IMR-90 (cell line): Measurements from ENCODE around the gene AUTS2.

Experiments used
- BHLHE40 ChIP-seq: fragments of 150-350 bp; IDR thresholded peaks from 2 replicates; pipeline ENCODE4 v1.6.1; 2016; ENCODE audit warnings: mild to moderate bottlenecking, low read depth, low read length
- MXI1 ChIP-seq: IDR thresholded peaks from 2 replicates; pipeline ENCODE4 v1.6.1; 2012; ENCODE audit warnings: low read depth, mild to moderate bottlenecking, low read length, moderate library complexity, borderline replicate concordance
- NFE2L2 ChIP-seq: fragments of 150-350 bp; IDR thresholded peaks from 2 replicates; pipeline ENCODE4 v1.6.1; 2016; ENCODE audit warnings: low read depth, mild to moderate bottlenecking, low read length
- POLR2A ChIP-seq: IDR thresholded peaks from 2 replicates; pipeline ENCODE4 v1.6.1; 2012; ENCODE audit warnings: mild to moderate bottlenecking, low read depth, low read length
- RAD21 ChIP-seq: IDR thresholded peaks from 2 replicates; pipeline ENCODE4 v1.6.1; 2012; ENCODE audit warnings: low read length, improper control_type of control experiment
- RCOR1 ChIP-seq: IDR thresholded peaks from 2 replicates; pipeline ENCODE4 v1.6.1; 2012; ENCODE audit warnings: mild to moderate bottlenecking, low read length, improper control_type of control experiment; ENCODE audit not compliant: insufficient replicate concordance
- RFX5 ChIP-seq: IDR thresholded peaks from 2 replicates; pipeline ENCODE4 v1.8.0; 2012; ENCODE audit warnings: low read depth, mild to moderate bottlenecking, low read length, moderate library complexity
- SMC3 ChIP-seq: fragments of 150-350 bp; IDR thresholded peaks from 2 replicates; pipeline ENCODE4 v1.6.1; 2016; ENCODE audit warnings: low read depth, mild to moderate bottlenecking, antibody characterized with exemption, low read length, moderate library complexity
- TF ChIP-seq, protein P1 (sequence below): conservative IDR thresholded peaks from 2 replicates; pipeline ENCODE4 v1.5.1; 2012; ENCODE audit warnings: mild to moderate bottlenecking, low read depth, low read length, improper control_type of control experiment

DNA sequence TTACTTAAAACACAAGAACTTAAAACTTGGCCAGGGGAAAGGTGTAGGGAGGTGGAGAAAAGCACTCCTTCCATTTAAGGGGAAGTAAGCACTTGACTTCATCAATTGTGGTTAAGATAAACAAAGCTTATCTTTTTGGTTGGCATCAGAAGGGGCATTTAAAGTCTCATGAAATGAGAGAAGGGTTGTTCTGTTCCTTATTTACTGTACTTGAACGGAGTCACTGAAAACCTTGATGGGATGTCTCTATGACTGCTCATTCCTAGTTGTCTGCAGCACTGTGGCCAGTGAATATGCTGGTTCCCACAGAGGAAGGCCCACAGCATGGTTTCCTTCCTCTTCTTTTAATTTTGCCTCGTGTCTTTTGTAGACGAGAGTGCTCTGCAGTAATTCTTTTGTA is 229.3 kb downstream of the AUTS2 start:
- TF ChIP-seq, protein P1, sequence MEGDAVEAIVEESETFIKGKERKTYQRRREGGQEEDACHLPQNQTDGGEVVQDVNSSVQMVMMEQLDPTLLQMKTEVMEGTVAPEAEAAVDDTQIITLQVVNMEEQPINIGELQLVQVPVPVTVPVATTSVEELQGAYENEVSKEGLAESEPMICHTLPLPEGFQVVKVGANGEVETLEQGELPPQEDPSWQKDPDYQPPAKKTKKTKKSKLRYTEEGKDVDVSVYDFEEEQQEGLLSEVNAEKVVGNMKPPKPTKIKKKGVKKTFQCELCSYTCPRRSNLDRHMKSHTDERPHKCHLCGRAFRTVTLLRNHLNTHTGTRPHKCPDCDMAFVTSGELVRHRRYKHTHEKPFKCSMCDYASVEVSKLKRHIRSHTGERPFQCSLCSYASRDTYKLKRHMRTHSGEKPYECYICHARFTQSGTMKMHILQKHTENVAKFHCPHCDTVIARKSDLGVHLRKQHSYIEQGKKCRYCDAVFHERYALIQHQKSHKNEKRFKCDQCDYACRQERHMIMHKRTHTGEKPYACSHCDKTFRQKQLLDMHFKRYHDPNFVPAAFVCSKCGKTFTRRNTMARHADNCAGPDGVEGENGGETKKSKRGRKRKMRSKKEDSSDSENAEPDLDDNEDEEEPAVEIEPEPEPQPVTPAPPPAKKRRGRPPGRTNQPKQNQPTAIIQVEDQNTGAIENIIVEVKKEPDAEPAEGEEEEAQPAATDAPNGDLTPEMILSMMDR, result no peak
- TF ChIP-seq RFX5 (no peak), MXI1 (no peak), SMC3 (no peak), POLR2A (no peak), BHLHE40 (no peak), RAD21 (no peak), NFE2L2 (no peak), RCOR1 (no peak)
